SU-DHL-6 (cell line): ENCODE data around the gene CCL4.

Source experiments
- CTCF ChIP-seq: fragments of 200-600 bp; sonication (generic); IDR thresholded peaks from one replicate; pipeline ENCODE4 v1.5.1; 2017; ENCODE audit warnings: antibody characterized with exemption, mild to moderate bottlenecking, low read length, moderate library complexity; ENCODE audit not compliant: insufficient read depth, poor library complexity, severe bottlenecking
- EZH2phosphoT487 ChIP-seq: fragments of 200-600 bp; sonication (generic), shearing (Covaris generic); conservative IDR thresholded peaks from 2 replicates; pipeline ENCODE4 v1.6.1; 2018; ENCODE audit warnings: mild to moderate bottlenecking, antibody characterized with exemption, low read length, moderate library complexity, mixed read lengths

DNA sequence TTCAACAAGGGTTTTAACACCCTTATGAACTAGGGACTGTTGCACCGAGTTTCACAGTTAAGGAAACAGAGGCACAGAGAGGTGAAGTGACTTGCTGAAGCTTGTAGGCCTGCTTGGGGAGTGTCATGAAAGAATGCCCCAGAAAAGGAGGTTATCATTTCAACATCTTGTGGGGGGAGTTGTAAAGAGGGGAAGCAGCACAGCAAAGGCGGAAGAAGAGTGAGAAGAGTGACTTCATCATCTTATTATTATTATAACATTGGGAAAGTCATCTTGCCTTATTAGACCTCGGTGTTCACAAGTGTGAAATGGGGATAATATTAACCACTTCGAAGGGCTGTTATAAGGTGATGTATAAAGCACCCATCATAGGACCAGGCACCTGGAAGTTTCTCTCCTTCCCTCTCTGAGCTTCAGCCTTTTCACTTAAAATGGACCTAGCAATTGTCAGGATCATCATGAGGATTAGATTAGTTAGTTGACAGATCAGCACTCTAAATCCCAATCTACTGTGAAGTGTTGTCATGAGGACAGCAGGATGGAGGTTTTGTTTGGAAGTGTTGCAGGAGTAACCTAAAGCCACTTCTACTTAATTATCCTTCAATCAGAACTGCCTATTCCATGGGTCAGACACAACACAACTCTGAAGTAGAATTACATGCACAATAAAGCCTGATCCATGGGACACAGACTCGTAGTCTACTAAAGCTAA lies 2.3 kb downstream of the CCL4 start:
- no peak for TF ChIP-seq CTCF
- TF ChIP-seq EZH2phosphoT487 = no peak
